H1 (cell line): ENCODE measurements around the gene BBS2. TPM values are rescaled to one million over a fixed set of nuclear protein-coding genes. Genes with fewer than 3 reads are reported as not detected.

ENCODE experiments used
- CTCF ChIA-PET: fragments of 300-600 bp; sonication (Branson Sonifier 250); formaldehyde crosslinking; loops from one replicate; lab custom pipeline; 2021; ENCODE audit not compliant: partially characterized antibody; lab: Charles Lee
- POLR2A ChIA-PET: fragments of 300-600 bp; sonication (Branson Sonifier 250); formaldehyde crosslinking; loops from one replicate; lab custom pipeline; 2021; ENCODE audit warnings: inconsistent platforms; ENCODE audit not compliant: partially characterized antibody; lab: Charles Lee
- DNase-seq, 2 experiments: peaks; one replicate each; pipeline versions ENCODE4 v3.0.0 to v3.0.0-alpha.2; 2010 to 2022; ENCODE audit warnings: low spot score in 2 of 2, low read depth in 1 of 2, mixed read lengths in 1 of 2
- FAIRE-seq: peaks from 2 replicates; lab custom pipeline; 2011; peaks lifted over from hg19 to GRCh38; lab: Jason Lieb, UNC
- H2AFZ ChIP-seq: 2 replicates; pipeline ENCODE4 v1.8.1; 2012; ENCODE audit warnings: low read length, inconsistent platforms
- H2AK5ac ChIP-seq: 2 replicates; pipeline ENCODE4 v1.6.1; 2013; ENCODE audit warnings: low read depth, low read length
- H2BK120ac ChIP-seq: replicated peaks from 2 replicates; pipeline ENCODE3; 2013; ENCODE audit warnings: low read depth, low read length, inconsistent platforms
- H2BK12ac ChIP-seq: 2 replicates; pipeline ENCODE4 v1.6.1; 2013; ENCODE audit warnings: low read depth, low read length
- H2BK15ac ChIP-seq: 2 replicates; pipeline ENCODE4 v1.6.1; 2013; ENCODE audit warnings: low read length
- H2BK20ac ChIP-seq: 2 replicates; pipeline ENCODE4 v1.6.1; 2013; ENCODE audit warnings: low read length
- H2BK5ac ChIP-seq: 2 replicates; pipeline ENCODE4 v1.6.1; 2013; ENCODE audit warnings: low read depth, low read length
- H3K14ac ChIP-seq: 2 replicates; pipeline ENCODE4 v1.6.1; 2013; ENCODE audit warnings: inconsistent platforms; ENCODE audit not compliant: insufficient read length
- H3K18ac ChIP-seq: 2 replicates; pipeline ENCODE4 v1.6.1; 2013; ENCODE audit warnings: low read length; ENCODE audit errors: extremely low read depth
- H3K23ac ChIP-seq: 2 replicates; pipeline ENCODE4 v1.6.1; 2013; ENCODE audit warnings: inconsistent platforms; ENCODE audit not compliant: insufficient read length
- H3K23me2 ChIP-seq: 2 replicates; pipeline ENCODE4 v1.6.1; 2013; ENCODE audit warnings: low read depth, low read length
- H3K27ac ChIP-seq: 2 replicates; pipeline ENCODE4 v1.6.1; 2011; ENCODE audit warnings: low read depth, low read length, inconsistent platforms
- H3K27me3 ChIP-seq, 4 experiments: replicated peaks in 1 of 4; 1 replicate in 1 of 4; 2 replicates in 3 of 4; pipeline versions ENCODE4 v1.6.1 to v1.8.1; 2011 to 2013; ENCODE audit warnings: low read length in 3 of 4, mild to moderate bottlenecking in 3 of 4, inconsistent platforms in 2 of 4, mixed read lengths in 2 of 4, moderate library complexity in 1 of 4; ENCODE audit not compliant: control insufficient read depth in 3 of 4, insufficient read depth in 3 of 4; ENCODE audit errors: extremely low read depth in 1 of 4
- H3K36me3 ChIP-seq, 4 experiments: 2 replicates each; pipeline versions ENCODE4 v1.6.1 to v1.8.1; 2011 to 2013; ENCODE audit warnings: mild to moderate bottlenecking in 4 of 4, low read length in 3 of 4, moderate library complexity in 2 of 4, control low read depth in 1 of 4, inconsistent platforms in 1 of 4; ENCODE audit not compliant: insufficient read depth in 4 of 4, control insufficient read depth in 2 of 4
- H3K4ac ChIP-seq: replicated peaks from 2 replicates; pipeline ENCODE3; 2013; ENCODE audit warnings: low read length, low read depth, mixed read lengths, inconsistent platforms; ENCODE audit not compliant: insufficient read length
- H3K4me1 ChIP-seq, 4 experiments: replicated peaks in 1 of 4; 1 replicate in 1 of 4; 2 replicates in 3 of 4; pipeline versions ENCODE4 v1.6.1 to v1.8.1; 2011 to 2013; ENCODE audit warnings: low read length in 3 of 4, inconsistent platforms in 2 of 4, mixed read lengths in 1 of 4; ENCODE audit not compliant: insufficient read depth in 4 of 4, control insufficient read depth in 3 of 4
- H3K4me2 ChIP-seq, 2 experiments: 2 replicates each; pipeline versions ENCODE4 v1.6.1 to v1.8.1; 2011 to 2013; ENCODE audit warnings: low read depth in 2 of 2, low read length in 2 of 2, control low read depth in 1 of 2, inconsistent platforms in 1 of 2, mild to moderate bottlenecking in 1 of 2; ENCODE audit not compliant: insufficient read depth in 1 of 2
- H3K4me3 ChIP-seq, 4 experiments: fragments of 200-600, 300-600 bp in 1 of 4; sonication (generic), shearing (Covaris generic), sonication (Bioruptor Twin) in 1 of 4; 2 replicates each; pipeline versions ENCODE4 v1.5.1 to v1.8.1; 2011 to 2016; ENCODE audit warnings: low read length in 4 of 4, low read depth in 3 of 4, control low read depth in 2 of 4, inconsistent platforms in 2 of 4, mild to moderate bottlenecking in 2 of 4, mixed read lengths in 1 of 4, moderate library complexity in 1 of 4; ENCODE audit not compliant: insufficient read depth in 2 of 4; ENCODE audit errors: extremely low read depth in 1 of 4
- H3K56ac ChIP-seq: replicated peaks from 2 replicates; pipeline ENCODE3; 2013; ENCODE audit warnings: low read depth, mild to moderate bottlenecking, mixed read lengths, low read length, inconsistent platforms; ENCODE audit not compliant: insufficient read length
- H3K79me1 ChIP-seq: 2 replicates; pipeline ENCODE4 v1.6.1; 2013; ENCODE audit warnings: low read depth, low read length, control low read depth
- H3K79me2 ChIP-seq, 2 experiments: 2 replicates each; pipeline versions ENCODE4 v1.6.1 to v1.8.1; 2012 to 2013; ENCODE audit warnings: low read length in 2 of 2, mild to moderate bottlenecking in 2 of 2, inconsistent platforms in 1 of 2; ENCODE audit not compliant: insufficient read depth in 2 of 2, control insufficient read depth in 1 of 2
- H3K9ac ChIP-seq, 4 experiments: replicated peaks in 1 of 4; 1 replicate in 1 of 4; 2 replicates in 3 of 4; pipeline versions ENCODE4 v1.6.1 to v1.8.1; 2011 to 2013; ENCODE audit warnings: low read depth in 3 of 4, low read length in 3 of 4, control low read depth in 2 of 4, mild to moderate bottlenecking in 2 of 4, moderate library complexity in 2 of 4, inconsistent platforms in 1 of 4; ENCODE audit errors: extremely low read depth in 1 of 4
- H3K9me3 ChIP-seq, 2 experiments: 2 replicates each; pipeline versions ENCODE4 v1.6.1 to v1.8.1; 2012 to 2013; ENCODE audit warnings: mild to moderate bottlenecking in 2 of 2, moderate library complexity in 2 of 2, control low read depth in 1 of 2, inconsistent platforms in 1 of 2, low read depth in 1 of 2, low read length in 1 of 2, mixed read lengths in 1 of 2; ENCODE audit not compliant: insufficient read depth in 2 of 2
- H4K20me1 ChIP-seq, 2 experiments: replicated peaks in 1 of 2; 2 replicates each; pipeline versions ENCODE3 to v1.8.1; 2011 to 2013; ENCODE audit warnings: inconsistent platforms in 2 of 2, low read length in 2 of 2, mild to moderate bottlenecking in 1 of 2; ENCODE audit not compliant: insufficient read depth in 2 of 2, control insufficient read depth in 1 of 2
- H4K5ac ChIP-seq: 2 replicates; pipeline ENCODE4 v1.6.1; 2013; ENCODE audit warnings: low read length, low read depth, mixed read lengths, inconsistent platforms; ENCODE audit not compliant: insufficient read length
- H4K8ac ChIP-seq: 2 replicates; pipeline ENCODE4 v1.8.0; 2013; ENCODE audit warnings: mild to moderate bottlenecking, moderate library complexity, low read length, inconsistent platforms; ENCODE audit not compliant: insufficient read depth; ENCODE audit errors: extremely low read depth
- H4K91ac ChIP-seq: replicated peaks from 2 replicates; pipeline ENCODE3; 2013; ENCODE audit warnings: low read length, mixed read lengths, inconsistent platforms; ENCODE audit not compliant: insufficient read length
- POU5F1 ChIP-seq: IDR thresholded peaks from 2 replicates; pipeline ENCODE4 v1.6.1; 2011; ENCODE audit warnings: low read depth, mild to moderate bottlenecking, low read length, moderate library complexity
- USF2 ChIP-seq: IDR thresholded peaks from 2 replicates; pipeline ENCODE4 v1.6.1; 2011; ENCODE audit warnings: low read length, improper control_type of control experiment
- WGBS, 2 experiments: shearing (Covaris generic) in 1 of 2; methylation state at CpG; one replicate each; pipeline versions ENCODE4 v1.1.6 to v1.1.7; 2013 to 2015; ENCODE audit warnings: low lambda C conversion rate in 2 of 2, mixed read lengths in 2 of 2, inconsistent platforms in 1 of 2, low coverage in 1 of 2, missing lambda C conversion rate in 1 of 2; ENCODE audit not compliant: insufficient replicate concordance in 2 of 2, insufficient coverage in 1 of 2, insufficient read length in 1 of 2; ENCODE audit errors: extremely low coverage in 1 of 2, missing lambda C conversion rate in 1 of 2; 5-methylcytosine and 5-hydroxymethylcytosine counted together
- polyA plus RNA-seq, 7 experiments: library from polyadenylated mRNA; depleted of rRNA in 3 of 7; stranded (reverse) in 5 of 7; unstranded in 2 of 7; fragments of >200 nt in 5 of 7; fragments of 200-250 nt in 2 of 7; gene quantifications; 1 replicate in 5 of 7; 2 replicates in 1 of 7; 4 replicates in 1 of 7; pipeline versions ENCODE4 v1.2.1 to v1.2.3, GENCODE V29; 2011 to 2013; ENCODE audit warnings: missing spikeins in 2 of 7, mixed read lengths in 2 of 7
- total RNA-seq: library from RNA; stranded (reverse); fragmentation: NEBNext Ultra II Directional; extraction: Animal tissue kit (Norgen Biotek cat#: 25700); gene quantifications from 2 replicates; pipeline ENCODE4 v1.2.1, GENCODE V29; 2021

The BBS2 gene
- total and polyA plus RNA-seq, 2 of the 8 experiments (the other 6 are each of a cell fraction or from before 2014, with no cell fraction given): 12.3 to 15.1 TPM

GRCh38 chr16:56491657-56492261, 28.1 kb downstream of the BBS2 start:
- Histone ChIP-seq H3K4me1 (no peaks in the 10 kb centered on the region), H3K79me1 (no peaks in the 10 kb centered on the region), H2BK120ac (no peak overlapping the region), H2BK12ac (no peak overlapping the region), H3K56ac (no peak overlapping the region), H3K14ac (no peak overlapping the region), H3K23ac (no peak overlapping the region), H2BK5ac (no peak overlapping the region), H3K18ac (no peak overlapping the region)
- CTCF ChIA-PET: interaction anchor here (0.9 kb wide), 1 partner anchor 21 kb away, joined by 4 read pairs; no protein-coding TSS in a partner anchor
- no peak for FAIRE-seq
- no peak for TF ChIP-seq USF2
- no peak for TF ChIP-seq POU5F1
- TF ChIP-seq, all 59 proteins: peak for 0
- Histone ChIP-seq H3K4me2 (no peak overlapping the region), H4K91ac (no peak overlapping the region), H3K4me3 (no peak overlapping the region), H3K27ac (no peak overlapping the region), H3K9ac (no peak overlapping the region), H4K5ac (no peak overlapping the region), H3K36me3 (no peaks in the 10 kb centered on the region), H3K27me3 (no peaks in the 10 kb centered on the region), H3K9me3 (no peaks in the 10 kb centered on the region), H4K8ac (no peak overlapping the region), H4K20me1 (no peaks in the 10 kb centered on the region), H2BK20ac (no peak overlapping the region), H2AFZ (no peak overlapping the region), H2BK15ac (no peak overlapping the region), H2AK5ac (no peak overlapping the region), H3K23me2 (no peaks in the 10 kb centered on the region), H3K79me2 (no peaks in the 10 kb centered on the region), H3K4ac (no peak overlapping the region)
- DNase-seq: no peak
- WGBS, 2 experiments: 93% methylated on average over 4 of the region's 4 CpGs; no CpG with 5 or more reads in 1 of the 2 experiments
- POLR2A ChIA-PET: no interaction called here
